Gastrocnemius medialis (tissue), 4 donors: ENCODE data around the gene CABP7.

ENCODE experiments used
- CTCF ChIP-seq, 5 experiments: fragments of 450-650 bp in 3 of 5; fragments of 200-600 bp in 2 of 5; sonication (generic) in 2 of 5; IDR thresholded peaks in 4 of 5; conservative IDR thresholded peaks in 1 of 5; 1 replicate in 4 of 5; 2 replicates in 1 of 5; pipeline ENCODE4 v1.5.1; 2016 to 2019; ENCODE audit warnings: antibody characterized with exemption in 5 of 5, mild to moderate bottlenecking in 3 of 5, moderate library complexity in 3 of 5
- POLR2A ChIP-seq, 2 donors: fragments of 450-650 bp; IDR thresholded peaks; one replicate each; pipeline ENCODE4 v1.6.1; 2017; ENCODE audit warnings: antibody characterized with exemption in 2 of 2, mild to moderate bottlenecking in 2 of 2, moderate library complexity in 2 of 2

- TF ChIP-seq CTCF (IDR thresholded peaks at IDR 0.05 in 4 of 5, conservative IDR thresholded peaks at IDR 0.05 in 1 of 5) (no peak), POLR2A (IDR thresholded peaks at IDR 0.05) (no peak)
These were observed 4.6 kb upstream of the CABP7 start for GRCh38 chr22:29715240-29715639.
